ENCODE results near the gene MESD. TPM values are rescaled to one million over a fixed set of nuclear protein-coding genes. Genes with fewer than 3 reads are reported as not detected.

MESD gene
- total RNA-seq, 6 experiments from 2014 or later, result 31.8 to 42.1 (median 38.3) TPM

DNA sequence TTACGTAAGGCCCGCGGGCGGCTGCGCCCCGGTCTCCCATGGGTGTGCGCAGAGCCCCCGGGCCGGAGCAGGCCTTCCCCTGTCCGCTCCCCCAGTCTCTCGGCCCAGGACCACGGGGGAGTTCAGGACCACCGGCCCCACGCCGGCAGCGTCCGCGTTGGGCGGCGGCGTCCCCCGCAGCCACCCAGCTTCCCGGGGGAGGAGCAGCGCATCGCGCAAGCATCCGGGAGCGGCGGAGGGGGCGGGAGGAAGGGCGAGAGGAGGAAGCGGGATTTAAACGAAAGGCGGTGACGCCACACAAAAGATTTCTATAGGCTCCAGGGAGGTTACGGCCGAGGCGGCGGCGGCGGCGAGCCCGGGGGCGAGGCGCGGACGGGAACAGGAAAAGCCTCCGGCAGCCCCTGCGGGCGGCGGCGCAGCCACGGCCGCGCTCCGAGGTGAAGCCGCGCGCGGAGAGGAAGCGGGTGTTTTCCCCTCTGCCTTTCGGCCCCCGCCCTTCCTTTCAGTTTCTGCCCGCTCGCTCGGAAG is 11.1 kb upstream of the MESD start, which contains the start of gene TLNRD1:
TLNRD1 (plus strand) TSS at position 300 of the 528 bp plus-strand sequence. CDS start 1,349 bp downstream, outside the sequence.
- Mint-ChIP-seq H3K9me3 (peaks cover 4% of the 10 kb centered on the region), H3K4me1 (ENCODE audit: low read depth) (peaks cover 39% of the 10 kb centered on the region), H3K27ac (peak within 1 kb of the TSS; percentile 94), H3K27me3 (ENCODE audit: insufficient read depth) (no peaks in the 10 kb centered on the region; the same call in 1 of the 2 replicates), H3K36me3 (ENCODE audit: low read depth) (peaks cover 16% of the 10 kb centered on the region; the same call in 1 of the 2 replicates), H3K4me3 (peak within 1 kb of the TSS; percentile 93)
- DNase-seq, result peak; percentile 85
- TF ChIP-seq, protein P1, sequence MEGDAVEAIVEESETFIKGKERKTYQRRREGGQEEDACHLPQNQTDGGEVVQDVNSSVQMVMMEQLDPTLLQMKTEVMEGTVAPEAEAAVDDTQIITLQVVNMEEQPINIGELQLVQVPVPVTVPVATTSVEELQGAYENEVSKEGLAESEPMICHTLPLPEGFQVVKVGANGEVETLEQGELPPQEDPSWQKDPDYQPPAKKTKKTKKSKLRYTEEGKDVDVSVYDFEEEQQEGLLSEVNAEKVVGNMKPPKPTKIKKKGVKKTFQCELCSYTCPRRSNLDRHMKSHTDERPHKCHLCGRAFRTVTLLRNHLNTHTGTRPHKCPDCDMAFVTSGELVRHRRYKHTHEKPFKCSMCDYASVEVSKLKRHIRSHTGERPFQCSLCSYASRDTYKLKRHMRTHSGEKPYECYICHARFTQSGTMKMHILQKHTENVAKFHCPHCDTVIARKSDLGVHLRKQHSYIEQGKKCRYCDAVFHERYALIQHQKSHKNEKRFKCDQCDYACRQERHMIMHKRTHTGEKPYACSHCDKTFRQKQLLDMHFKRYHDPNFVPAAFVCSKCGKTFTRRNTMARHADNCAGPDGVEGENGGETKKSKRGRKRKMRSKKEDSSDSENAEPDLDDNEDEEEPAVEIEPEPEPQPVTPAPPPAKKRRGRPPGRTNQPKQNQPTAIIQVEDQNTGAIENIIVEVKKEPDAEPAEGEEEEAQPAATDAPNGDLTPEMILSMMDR (IDR thresholded peaks at IDR 0.05), result no peak

DNA sequence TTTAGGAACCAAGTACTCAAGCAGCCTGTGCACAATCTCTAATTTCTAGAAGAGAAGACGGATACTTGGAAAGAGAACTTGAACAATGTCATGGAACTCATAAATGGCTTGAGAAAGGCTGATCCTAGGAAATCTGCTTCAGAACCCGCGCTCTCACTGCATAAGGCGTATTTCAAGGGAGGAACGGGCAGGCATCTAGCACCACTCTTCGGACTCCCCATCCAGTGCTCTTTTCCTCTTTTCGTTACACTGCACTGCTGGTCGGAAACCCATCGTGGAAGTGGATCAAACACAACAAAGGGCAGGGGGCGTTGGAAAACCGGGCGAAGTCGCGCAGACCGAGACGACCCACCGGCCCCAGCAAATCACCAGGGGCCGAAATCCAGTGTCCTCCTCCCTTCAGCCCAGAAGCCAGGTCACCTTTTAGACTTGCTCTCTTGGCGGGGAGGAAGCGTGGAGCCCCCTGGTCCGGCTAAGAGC is 10.6 kb upstream of the MESD start:
- DNase-seq, result no peak
- Mint-ChIP-seq H3K27me3 (ENCODE audit: insufficient read depth) (no peaks in the 10 kb centered on the region), H3K4me1 (ENCODE audit: low read depth) (peaks cover 34% of the 10 kb centered on the region), H3K4me3 (peak overlapping the region; percentile 93), H3K27ac (peak overlapping the region; percentile 94), H3K36me3 (ENCODE audit: low read depth) (peaks cover 16% of the 10 kb centered on the region; the same call in 1 of the 2 replicates), H3K9me3 (peaks cover 4% of the 10 kb centered on the region)
- TF ChIP-seq, protein P1 (IDR thresholded peaks at IDR 0.05), result no peak

DNA sequence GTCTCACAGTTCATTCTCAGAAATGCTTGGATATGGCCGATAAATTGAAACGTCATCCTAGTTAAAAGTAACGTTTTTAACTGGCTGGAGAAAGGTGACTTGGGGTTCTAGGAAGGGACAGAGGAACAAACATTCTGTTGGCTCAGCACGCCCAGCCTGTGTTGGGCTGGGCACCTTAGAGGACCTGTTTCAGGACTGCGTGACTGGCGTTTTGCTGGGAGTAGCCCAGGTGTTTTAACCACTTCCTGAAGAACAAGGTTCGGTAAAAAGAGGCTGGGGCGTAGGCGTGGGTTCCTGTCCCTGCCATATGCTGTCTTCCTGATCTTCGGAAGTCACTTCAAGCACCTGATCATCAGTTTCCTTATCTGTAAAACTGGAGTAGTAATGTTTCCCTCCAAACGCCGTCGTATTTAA is 10.0 kb upstream of the MESD start:
- Mint-ChIP-seq H3K4me1 (ENCODE audit: low read depth) (peaks cover 29% of the 10 kb centered on the region), H3K9me3 (peaks cover 4% of the 10 kb centered on the region), H3K27me3 (ENCODE audit: insufficient read depth) (no peaks in the 10 kb centered on the region), H3K4me3 (peak overlapping the region; percentile 93), H3K27ac (peak overlapping the region; percentile 94), H3K36me3 (ENCODE audit: low read depth) (peaks cover 13% of the 10 kb centered on the region; the same call in 1 of the 2 replicates)
- TF ChIP-seq, protein P1 (IDR thresholded peaks at IDR 0.05), result no peak
- no peak for DNase-seq

DNA sequence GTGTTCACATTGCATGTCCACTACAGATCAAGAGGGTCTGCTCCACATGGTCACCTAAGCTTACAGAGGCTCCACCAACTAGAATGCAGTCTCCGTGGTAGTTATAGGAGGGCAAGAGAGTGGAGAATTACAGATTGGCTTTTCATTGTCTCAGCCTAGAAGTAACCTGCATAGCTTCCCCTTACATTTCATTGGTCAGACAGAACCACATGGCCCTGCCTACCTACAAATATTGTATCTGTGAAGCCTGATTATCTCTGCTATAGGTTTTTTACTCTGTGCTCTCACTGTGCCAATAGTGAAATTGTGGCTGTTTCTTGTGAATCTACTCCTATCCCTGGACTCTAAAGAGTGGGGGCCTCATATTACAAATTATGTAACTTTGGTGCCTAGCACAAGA is 8.6 kb upstream of the MESD start:
- H3K9me3 Mint-ChIP-seq, result peaks cover 4% of the 10 kb centered on the region
- TF ChIP-seq, protein P1 (IDR thresholded peaks at IDR 0.05), result no peak
- no peak for DNase-seq
- no peaks in the 10 kb centered on the region for H3K27me3 Mint-ChIP-seq (ENCODE audit: insufficient read depth)
- peaks cover 15% of the 10 kb centered on the region for H3K4me1 Mint-ChIP-seq (ENCODE audit: low read depth)
- peak overlapping the region; percentile 24; the same call in 1 of the 2 replicates for H3K4me3 Mint-ChIP-seq
- 0 out of 2 replicates have a peak, but pooled peaks cover under 1% of the 10 kb centered on the region for H3K36me3 Mint-ChIP-seq (ENCODE audit: low read depth)
- H3K27ac Mint-ChIP-seq, result peak overlapping the region; percentile 4; the same call in 1 of the 2 replicates

DNA sequence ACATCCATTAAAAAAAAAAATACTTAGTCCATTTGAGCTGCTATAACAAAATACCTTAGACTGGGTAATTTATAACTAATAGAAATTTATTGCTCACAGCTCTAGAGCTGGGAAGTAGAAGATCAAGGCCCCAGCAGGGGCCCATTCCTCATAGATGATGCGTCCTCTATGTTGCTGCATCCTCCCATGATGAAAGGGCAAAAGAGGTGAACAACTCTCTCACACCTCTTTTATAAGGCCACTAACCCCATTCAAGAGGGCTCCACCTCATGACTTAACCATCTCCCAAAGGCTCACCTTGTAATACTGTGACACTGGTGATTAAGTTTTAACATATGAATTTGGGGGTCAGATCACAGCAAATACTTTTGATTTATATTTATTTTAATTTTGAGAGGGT is 8.1 kb upstream of the MESD start:
- peaks cover 16% of the 10 kb centered on the region for H3K4me1 Mint-ChIP-seq (ENCODE audit: low read depth)
- no peak for DNase-seq
- H3K36me3 Mint-ChIP-seq (ENCODE audit: low read depth), result no peaks in the 10 kb centered on the region
- TF ChIP-seq, protein P1 (IDR thresholded peaks at IDR 0.05), result no peak
- peaks cover 4% of the 10 kb centered on the region for H3K9me3 Mint-ChIP-seq
- H3K4me3 Mint-ChIP-seq, result no peak overlapping the region
- H3K27ac Mint-ChIP-seq, result no peak overlapping the region
- H3K27me3 Mint-ChIP-seq (ENCODE audit: insufficient read depth), result no peaks in the 10 kb centered on the region
